ENCODE results near the gene MAPK10.
"Not testable (repeated sequence)": the region's sequence is repeated elsewhere in the genome, so short reads cannot be mapped to it uniquely, and the experiment has no call there.

Gene MAPK10

DNA sequence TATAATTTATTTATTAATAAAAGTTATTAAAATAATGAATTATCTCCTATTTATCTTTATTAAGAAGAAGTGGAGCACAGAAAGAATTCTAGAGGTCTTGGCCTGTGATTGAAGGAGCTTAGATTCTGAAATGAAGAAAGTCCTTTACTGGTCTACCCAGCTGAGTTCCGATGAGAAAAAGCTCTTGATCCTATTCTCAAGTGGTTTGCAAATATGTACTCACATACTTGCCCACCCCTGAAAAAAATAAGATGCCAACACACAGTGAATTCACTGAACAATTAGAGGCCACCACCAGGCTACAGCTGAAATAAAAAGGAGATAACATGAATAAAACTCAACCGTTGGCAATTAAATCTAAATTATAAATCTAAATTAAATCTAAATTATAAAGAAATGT is 253.4 kb downstream of the MAPK10 start:
- DNase-seq (ENCODE audit: low read depth in 2 of 2), result no peak

DNA sequence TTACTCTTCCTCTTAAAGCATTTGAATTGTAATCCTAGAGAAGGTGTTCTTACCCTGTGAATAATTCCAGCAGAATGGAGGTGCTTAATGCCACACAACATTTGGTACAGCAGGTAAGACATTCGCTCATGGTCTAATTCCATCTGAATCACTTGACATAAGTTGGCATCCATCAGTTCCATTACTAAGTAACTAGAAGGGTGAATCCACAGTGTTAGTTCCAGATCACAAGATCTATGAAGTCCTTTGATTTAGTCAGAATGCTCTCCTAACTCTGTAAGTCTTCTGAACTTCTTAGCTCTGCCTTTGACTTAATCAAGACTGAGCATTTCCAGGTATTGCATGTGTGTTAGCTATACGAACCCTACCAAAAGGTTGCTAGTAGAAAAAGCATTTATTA is 258.0 kb downstream of the MAPK10 start:
- no peak for DNase-seq (ENCODE audit: low read depth in 2 of 2)

DNA sequence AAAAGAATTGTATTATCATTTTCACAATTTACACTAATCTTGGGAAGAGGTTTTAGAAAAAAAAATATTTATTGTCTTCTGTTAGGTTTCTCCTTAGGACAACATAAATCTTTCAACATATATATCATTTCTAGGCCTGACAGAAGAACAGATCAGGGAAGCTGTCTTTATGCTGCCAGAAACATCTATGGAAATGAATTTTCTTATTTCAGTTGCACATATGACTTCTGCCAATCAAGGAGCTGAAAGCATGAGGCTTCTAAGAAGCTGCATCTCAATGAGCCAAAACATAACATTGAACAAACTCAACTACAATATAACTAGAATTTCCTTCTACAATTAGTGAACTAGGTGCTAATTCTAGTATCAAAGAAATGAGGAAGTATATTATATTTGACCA is 258.4 kb downstream of the MAPK10 start:
- no peak for DNase-seq (ENCODE audit: low read depth in 2 of 2)

DNA sequence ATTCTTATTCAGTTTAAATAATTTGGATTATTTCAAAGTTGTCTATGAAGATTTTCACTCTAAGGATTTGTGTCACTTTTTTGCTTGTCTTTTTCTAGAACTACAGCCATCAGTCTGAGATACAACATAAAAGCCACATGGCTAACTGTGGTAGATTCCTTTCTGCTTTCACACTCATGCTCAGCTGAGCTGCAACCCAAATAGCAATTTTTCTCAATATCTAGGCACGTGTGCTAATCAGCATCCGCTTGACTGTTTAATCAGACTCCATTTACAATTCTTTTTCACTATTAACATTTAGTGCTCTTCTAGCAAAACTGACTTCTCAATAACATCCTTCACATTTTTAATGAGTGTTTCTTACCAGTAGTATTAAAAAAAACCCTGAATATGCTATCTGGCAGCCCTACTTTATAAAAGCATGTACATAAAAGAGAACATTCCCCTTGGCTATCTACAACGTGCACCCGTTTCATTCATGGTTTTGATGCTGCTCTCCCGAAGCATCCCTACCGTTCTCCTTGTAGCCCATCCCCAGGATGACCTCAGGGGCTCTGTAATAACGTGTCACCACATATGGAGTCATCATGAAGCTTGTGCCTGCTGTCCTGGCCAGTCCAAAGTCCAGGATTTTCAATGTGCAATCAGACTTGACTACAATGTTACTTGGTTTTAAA is 259.2 kb downstream of the MAPK10 start:
- no peak for DNase-seq (ENCODE audit: low read depth in 2 of 2)

DNA sequence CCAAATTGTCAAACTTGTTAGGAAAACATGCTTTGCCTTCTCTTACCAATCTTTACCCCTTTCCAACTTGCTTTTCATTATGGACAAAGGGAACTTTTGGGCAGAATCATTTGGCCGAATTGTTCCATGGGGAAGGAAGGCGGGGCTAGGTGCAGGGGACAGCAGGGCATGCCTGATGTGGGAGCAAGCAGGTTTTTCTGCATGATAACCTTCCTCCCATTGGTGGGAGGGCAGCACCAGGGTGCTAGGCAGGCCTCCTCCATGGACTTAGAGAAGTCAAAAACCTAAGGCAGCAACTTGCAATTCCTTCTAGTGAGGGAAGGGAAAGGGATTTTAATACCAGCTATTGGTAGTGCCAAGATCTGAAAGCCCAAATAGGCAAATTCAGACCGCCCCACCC is 260.5 kb downstream of the MAPK10 start:
- DNase-seq (ENCODE audit: low read depth in 2 of 2), result no peak

DNA sequence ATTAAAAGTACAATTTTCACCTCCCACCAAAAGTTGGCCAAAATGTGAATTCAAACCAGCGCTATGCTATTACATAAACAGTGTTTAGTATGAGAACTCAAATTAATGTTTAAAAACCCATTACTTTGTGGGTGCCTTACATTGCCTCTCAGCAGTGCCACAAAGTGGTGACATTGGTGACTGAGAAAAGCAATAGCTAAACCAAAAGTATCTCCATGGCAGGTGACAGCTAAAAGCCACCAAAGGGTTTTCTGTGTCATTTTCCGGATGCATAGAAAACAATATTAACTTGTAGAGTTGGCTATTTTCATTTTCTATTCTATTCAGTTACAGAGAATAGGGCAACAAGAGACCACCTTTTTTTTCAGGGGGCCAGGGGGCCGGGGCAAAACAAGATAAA is 261.2 kb downstream of the MAPK10 start:
- no peak for DNase-seq (ENCODE audit: low read depth in 2 of 2)

DNA sequence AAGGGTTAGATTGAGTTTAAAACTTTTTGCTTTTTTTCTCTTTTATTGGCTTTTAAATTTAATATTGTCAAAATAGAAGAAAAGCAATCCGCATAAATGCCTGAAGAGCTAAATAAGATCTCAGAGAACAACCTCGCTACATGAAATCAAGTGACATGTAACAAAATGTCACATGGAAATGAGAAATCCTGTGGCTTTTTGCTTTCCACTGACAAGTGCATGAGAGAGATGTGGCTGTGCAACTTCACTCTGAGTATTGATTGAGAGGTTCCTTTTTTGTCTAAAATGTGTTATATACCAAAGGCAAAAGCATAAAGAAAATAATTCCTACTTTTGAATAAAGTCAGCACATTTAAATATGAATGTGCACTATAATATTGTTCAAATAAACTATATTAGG is 263.5 kb downstream of the MAPK10 start:
- no peak for DNase-seq (ENCODE audit: low read depth in 2 of 2)

DNA sequence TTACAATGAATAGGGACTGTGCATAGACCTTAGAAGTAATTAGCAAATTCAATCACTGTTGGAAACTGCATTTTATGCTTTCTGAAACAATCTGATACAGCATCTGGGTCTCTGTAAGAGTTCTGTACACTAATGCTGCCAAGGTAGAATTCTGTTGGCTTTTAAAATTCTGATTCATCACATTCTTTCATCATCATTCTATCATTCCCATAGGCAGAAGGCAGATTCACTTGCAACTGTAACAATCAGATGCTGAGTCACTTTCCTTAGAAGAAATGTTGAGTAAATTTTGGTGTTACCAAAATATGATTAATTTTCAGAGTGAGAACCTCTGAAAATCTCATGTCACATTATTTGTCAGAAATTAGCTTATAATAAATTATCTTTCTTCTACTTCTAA is 267.2 kb downstream of the MAPK10 start:
- DNase-seq (ENCODE audit: low read depth in 2 of 2), result no peak

DNA sequence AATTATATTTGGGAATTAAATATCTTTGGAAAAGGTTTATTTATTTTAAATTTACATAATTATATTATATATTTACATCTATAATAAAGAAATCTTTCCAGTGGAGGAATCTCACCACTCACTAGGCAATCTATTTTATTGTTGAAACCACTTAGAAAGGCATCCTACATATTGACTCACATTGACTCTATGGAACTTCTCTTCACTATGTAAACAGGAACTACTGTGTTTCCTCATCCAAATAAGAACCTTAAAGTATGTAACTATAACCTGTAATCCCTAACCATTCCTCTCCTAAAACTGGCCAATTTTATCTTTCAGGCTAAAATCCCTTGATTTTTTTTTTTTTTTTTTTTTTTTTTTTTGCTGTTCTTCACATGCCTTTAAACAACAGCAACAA is 268.7 kb downstream of the MAPK10 start:
- no peak for DNase-seq (ENCODE audit: low read depth in 2 of 2)

DNA sequence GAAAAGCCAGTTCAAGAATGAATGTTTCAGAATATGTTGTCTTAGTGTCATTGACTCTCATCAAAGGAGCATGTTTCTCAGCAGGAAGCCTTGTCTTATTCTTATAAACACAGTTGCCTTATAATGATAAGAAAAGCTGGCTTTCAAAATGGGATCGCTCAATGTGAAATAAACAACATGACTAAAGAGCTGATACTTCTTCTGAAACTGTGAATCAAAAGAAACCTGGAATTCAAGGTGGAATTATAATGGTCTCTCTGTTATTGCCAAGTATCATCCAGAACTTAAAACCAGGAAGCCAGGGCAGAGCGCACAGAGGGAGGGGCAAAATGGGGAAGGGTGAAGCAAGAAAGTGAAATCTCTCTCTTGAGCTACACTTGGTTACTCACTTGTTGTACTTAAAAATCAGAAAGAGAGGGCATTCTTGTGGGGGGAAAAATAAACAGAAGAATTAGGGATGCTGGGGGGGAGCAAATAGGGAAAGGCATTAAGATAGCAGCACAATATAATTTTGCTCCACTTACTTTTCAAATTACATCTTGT is 270.0 kb downstream of the MAPK10 start:
- no peak for DNase-seq (ENCODE audit: low read depth in 2 of 2)

DNA sequence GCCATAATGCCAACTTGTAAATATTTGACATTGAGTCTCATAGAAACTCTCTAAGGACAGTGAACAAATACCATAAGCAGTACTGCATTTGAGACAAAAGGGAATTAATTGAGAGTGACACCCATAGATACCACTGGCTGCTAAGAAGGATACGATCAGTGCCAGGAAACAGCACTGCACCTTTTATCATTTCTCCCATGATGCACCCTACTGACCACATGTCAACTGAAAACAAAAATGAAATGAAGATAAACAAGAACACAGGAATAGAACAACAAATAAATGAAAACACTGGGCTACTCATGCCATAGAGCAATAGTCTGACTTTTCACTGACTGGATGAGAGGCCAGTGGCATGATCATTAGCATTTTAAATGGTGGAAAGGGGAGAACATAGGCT is 270.8 kb downstream of the MAPK10 start:
- no peak for DNase-seq (ENCODE audit: low read depth in 2 of 2)

DNA sequence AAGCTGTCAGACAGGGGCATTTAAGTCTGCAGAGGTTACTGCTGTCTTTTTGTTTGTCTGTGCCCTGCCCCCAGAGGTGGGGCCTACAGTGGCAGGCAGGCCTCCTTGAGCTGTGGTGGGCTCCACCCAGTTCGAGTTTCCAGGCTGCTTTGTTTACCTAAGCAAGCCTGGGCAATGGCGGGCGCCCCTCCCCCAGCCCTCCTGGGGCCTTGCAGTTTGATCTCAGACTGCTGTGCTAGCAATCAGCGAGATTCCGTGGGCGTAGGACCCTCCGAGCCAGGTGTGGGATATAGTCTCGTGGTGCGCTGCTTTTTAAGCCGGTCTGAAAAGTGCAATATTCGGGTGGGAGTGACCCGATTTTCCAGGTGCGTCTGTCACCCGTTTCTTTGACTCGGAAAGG is 284.1 kb downstream of the MAPK10 start:
- DNase-seq (ENCODE audit: low read depth in 2 of 2), result not testable (repeated sequence)

DNA sequence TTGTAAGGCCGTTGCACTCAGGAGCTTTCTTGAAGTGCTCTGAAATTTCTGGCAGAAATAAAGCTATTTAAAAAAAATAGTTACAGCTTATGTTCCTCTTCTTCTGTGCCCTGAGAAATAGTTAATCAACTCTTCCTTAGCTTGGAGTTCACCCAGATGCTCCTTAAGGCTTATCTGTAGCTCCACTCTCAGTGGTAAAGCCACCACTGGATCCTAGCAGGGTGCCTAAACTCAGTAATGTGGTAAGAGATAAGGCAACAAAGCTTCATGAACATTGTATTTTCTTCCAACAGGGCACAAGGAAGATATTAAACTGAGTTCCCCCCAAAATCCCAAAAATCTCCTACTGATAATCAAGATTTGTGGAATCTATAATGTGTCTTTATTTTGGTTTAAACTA is 299.5 kb downstream of the MAPK10 start:
- DNase-seq (ENCODE audit: low read depth in 2 of 2), result no peak

DNA sequence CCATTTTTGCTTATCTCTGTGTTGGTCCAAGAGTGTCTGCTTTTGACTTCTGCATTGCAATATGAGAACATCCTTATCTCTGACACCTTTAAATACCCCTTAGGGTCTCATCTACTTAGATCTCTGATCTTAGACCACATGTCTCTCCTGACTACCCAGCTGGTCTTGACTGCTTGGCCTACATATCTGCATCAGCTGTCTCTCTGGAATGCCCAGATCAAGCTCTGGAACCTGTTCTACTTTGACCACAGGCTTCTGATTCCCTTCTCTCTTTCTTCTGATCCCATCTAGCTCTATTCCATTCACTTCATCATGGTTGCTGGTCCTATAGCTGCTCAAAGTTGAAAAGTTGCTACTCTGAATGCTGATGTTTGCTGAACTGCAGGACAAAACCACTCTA is 301.2 kb downstream of the MAPK10 start:
- DNase-seq (ENCODE audit: low read depth in 2 of 2), result no peak

DNA sequence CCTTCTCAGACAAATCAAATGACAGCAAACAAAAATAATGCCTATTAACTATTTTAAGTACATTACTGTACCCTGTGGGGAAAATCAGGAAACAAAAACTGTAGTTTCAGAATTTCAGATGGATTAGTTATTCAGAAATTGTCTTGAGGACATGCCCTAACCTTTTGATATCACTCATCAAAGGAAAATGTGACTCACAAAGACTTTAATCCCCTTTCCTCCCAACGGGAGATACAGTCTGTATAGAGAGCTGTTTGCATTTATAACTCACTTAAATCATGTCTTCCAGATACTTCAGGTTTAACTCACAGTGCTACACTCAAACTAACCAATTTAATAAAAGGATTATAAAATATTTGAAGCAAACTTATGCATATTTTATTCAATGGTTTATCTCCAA is 304.0 kb downstream of the MAPK10 start:
- no peak for DNase-seq (ENCODE audit: low read depth in 2 of 2)

DNA sequence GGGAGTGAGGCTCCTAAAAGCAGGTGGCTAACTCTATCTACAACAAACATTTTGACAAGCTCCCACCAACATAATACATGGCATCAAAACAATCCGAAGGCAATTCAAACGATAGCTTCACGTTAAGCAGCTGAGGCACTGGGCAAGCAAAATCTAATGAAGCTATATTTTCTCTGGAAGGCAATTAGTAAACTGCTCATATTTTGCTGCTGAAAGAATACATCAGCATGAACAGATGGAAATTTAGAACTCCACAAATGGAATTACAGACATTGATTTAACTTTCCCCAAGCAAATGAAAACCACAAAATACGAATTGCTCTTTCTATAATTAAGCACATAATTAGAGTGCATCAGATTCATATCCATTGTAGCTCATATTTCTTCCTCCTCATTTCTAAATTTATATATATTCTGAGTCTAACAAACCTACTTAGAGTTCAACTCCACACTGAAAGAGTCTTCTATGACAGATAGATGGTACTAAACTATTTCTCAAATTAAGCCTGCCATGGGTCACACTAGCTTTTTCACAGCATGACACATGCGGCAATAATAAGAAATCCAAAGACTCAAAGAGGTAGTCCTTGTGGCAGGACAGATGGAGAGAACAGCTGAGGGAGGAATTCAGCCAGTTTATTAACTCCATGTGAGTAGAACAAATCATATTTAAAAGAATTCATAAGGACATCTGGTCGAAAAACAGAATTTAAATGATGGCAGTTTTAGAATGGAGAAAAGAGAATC is 305.4 kb downstream of the MAPK10 start:
- no peak for DNase-seq (ENCODE audit: low read depth in 2 of 2)

DNA sequence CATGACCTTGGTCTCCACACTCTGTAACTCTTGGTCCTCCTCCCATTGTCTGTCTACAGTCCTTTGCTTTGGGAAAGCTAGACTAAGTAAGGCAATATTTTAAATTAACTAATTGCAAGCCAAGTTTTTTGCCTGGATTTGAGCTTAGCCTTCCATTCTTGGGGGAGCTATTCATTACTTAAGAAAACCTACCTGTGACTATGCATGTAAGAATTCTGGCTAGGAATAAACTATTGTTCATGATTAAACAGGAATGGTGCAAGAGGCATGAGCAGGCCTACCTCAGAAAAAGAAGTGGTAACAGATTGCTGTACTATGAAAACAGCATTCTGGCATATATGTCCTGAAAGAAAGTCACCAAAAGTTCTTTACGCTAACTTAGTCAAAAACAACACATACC is 309.4 kb downstream of the MAPK10 start:
- DNase-seq (ENCODE audit: low read depth in 2 of 2), result no peak

DNA sequence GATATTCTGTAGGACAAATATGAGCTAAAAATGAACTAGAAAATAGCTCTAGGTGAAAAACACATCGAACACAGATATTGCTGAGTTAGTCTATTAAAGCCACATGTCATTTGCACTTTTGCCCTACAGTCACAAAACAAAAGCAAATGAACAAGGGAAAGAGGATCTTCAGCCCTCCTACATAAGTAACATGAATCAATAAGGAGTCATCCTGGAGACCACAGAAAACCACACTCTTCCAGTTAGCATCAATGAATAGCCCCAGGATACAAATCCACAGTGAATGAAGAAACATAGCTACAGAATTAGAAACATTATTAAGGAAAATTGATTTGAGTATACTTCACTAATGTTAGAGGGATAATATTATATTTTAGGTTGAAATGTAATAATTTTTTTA is 311.4 kb downstream of the MAPK10 start:
- no peak for DNase-seq (ENCODE audit: low read depth in 2 of 2)

DNA sequence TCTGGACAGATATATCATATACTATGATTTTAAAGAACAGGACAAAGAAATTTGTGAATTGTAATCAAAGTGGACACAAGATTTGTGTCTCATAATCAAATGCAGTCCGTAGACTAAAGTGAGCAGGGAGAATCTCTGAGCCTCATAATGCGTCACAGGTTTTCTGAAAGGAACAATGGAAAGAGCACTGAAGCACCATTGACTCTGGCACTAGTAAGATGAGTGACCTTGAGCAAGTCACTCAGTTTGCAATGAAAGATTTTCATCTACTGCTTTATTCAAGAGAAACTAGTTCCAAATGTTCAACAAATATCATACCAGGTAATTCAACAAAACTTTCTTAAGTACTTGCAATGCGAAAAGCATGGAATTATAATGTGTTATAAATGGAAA is 315.3 kb downstream of the MAPK10 start:
- DNase-seq (ENCODE audit: low read depth in 2 of 2), result no peak

DNA sequence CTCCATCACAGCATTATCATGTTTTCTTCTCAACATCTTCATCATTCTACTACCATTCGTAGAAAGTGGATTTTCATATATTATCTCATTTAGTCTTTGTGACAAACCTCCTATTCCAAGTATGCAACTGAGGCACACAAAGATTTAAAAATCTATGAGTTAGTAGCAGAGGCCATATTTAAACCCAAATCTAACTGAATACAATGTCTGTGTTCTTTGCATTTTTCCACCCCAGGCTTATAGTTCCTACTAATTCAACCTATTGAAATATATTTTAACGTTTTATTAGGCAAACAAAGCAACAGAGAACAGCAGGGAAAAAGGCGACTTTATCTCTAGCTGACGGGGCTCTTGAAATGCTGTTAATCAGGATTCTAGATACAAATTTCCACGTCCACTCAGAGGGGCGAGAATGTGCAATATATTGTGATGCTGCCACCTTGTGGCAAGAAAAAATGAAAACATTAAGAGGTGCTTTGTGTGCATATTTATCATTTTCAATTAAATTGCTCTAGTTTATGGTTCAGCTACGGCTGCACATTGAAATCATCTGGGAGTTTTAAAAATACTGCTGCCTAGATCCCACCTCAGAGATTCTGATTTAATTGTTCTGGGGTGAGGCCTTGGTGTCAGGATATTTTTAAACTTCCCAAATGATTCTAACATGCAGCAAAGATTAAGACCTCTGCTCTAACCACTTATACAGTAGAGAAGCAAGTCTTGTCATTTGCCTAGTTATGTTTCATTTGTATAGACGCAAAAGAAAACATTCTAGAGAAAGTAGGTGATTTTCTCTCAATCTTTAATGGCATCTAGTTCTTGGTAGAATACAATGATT is 315.9 kb downstream of the MAPK10 start:
- DNase-seq (ENCODE audit: low read depth in 2 of 2), result no peak

DNA sequence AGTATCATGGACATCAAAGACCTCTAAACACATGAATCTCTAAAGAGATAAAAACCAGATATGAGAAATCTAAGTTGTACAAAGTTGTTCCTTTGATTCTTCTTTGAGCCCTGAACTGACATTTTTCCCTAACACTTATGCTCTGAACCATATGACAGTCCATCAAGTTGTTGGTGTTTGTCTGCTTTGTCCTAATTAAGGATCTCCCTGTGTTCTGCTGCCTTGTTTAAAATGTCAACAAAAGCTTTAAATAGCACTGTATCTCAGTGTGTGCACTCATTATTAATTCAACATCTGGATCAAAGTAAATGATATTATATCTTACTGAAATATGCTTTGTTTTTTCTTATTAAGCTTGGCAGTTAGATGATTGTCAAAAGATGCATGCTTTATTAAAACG is 321.8 kb downstream of the MAPK10 start:
- no peak for DNase-seq (ENCODE audit: low read depth in 2 of 2)

DNA sequence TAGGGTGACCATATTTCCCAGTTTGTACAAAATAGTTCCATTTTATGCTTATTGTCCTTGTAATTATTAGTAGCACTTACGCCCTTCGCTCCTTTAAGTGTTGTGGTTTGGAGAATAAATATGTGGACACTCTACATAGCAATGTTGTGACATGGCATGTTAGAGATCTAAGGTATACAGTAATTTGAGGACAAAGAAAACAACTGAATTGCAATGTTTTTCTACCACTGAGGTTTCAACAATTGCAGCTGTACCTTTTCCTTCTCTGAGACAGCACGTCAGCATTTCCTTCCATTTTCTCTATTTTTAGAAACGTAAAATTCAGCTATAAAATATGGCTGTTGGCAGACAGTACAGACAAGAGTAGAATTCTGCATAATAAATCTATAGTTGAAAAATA is 323.1 kb downstream of the MAPK10 start:
- DNase-seq (ENCODE audit: low read depth in 2 of 2), result no peak

DNA sequence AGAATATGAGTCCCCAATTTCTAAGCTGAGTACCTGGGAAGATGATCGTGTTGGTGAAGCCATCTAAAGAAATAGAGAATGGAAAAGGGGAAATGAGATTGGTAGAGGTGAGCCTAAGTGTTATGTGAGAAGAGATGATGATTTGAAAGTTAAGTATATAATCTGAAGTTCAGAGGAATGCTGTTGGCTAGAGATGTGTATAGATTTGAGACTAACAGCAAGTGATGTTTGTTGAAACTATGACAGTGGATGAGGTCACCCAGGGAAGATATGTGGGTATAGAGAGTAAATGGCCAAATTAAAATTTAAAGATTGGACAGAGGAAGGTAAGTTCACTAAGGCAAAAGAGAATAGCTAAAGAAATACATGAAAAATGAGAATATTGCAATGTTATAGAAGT is 324.2 kb downstream of the MAPK10 start:
- no peak for DNase-seq (ENCODE audit: low read depth in 2 of 2)
